ENCODE results near the gene TBCA.

GRCh38 chr5:77641397-77641943 is 134.7 kb downstream of the TBCA start:
- no peak for TF ChIP-seq EZH2phosphoT487 (IDR thresholded peaks at IDR 0.05; ENCODE audit: insufficient read depth, low read depth)
- TF ChIP-seq EZH2 (IDR thresholded peaks at IDR 0.05; ENCODE audit: insufficient read depth, poor library complexity, severe bottlenecking), result no peak

Measured in GM23248 (cell line).